ENCODE data around the gene SLC49A3.
"Not testable (repeated sequence)": the region's sequence is repeated elsewhere in the genome, so short reads cannot be mapped to it uniquely, and the experiment has no call there.

GRCh38 chr4:694341-694940 is 5.5 kb upstream of the SLC49A3 start:
- not testable (repeated sequence) for TF ChIP-seq ZNF660 (CRISPR knock-in tag; IDR thresholded peaks at IDR 0.05; ENCODE audit: borderline replicate concordance, low read depth); EZH2 (conservative IDR thresholded peaks at IDR 0.05; ENCODE audit: low read depth, low read length); BHLHE40 (IDR thresholded peaks at IDR 0.05; ENCODE audit: low read length); FOXM1 (CRISPR knock-in tag; IDR thresholded peaks at IDR 0.05)
